ENCODE data around the gene OR6Y1.

DNA sequence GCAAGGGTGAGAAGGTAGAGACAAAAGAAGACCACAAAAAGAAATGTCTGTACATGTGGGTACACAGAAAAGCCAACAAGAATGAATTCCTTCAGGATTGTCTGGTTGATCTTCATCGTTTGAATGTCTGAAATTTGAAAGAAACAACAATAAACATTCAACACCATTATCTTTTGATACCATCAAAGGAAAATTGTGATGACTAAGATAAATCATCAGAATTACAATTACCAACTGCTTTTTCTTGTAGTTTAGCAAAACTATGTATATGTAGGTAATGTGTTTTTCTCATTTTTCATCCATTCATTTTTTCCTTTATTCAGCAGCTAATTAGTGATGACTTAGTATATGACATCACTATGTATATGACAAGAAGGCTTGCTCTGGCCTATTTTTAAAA lies 25.5 kb upstream of the OR6Y1 start, which contains the start of gene OR10X1:
- TF ChIP-seq POLR2A (IDR thresholded peaks at IDR 0.05) (no peak), CTCF (IDR thresholded peaks at IDR 0.05) (no peak)
